ENCODE measurements around the gene CECR2. TPM values are rescaled to one million over a fixed set of nuclear protein-coding genes. Genes with fewer than 3 reads are reported as not detected.

Gene CECR2
- 0.05 to 0.16 TPM (median 0.08 TPM) in 5 replicates for total RNA-seq (2022; extraction: Qiagen RNA extraction; ENCODE audit: low read depth)

DNA sequence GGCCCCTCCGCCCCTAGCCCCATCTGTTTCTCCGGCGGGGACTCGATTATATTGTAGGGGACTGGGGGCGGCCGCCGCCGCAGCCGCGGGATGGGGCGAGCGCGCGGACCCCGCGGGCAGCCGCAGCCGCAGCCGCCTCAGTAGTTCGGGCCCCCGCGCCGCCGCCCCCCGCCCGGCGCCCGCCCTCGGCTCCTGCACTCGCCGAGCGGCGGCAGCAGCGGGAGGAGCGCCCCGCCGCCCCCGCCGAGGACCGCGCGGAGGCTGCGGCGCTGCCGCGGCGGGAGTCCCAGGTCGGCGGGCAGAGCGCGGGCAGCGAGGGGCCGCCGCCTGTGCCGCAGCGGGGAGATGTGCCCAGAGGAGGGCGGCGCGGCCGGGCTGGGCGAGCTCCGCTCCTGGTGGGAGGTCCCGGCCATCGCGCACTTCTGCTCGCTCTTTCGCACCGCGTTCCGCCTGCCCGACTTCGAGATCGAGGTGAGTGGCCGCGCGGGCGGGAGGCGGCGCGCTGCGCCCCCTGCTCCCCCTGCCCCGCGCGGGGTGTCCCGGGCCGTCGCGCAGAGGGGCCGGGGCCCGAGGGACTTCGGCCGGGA lies at the start of gene CECR2:
Gene CECR2, plus strand, starts transcription at position 22 of the 587 bp plus-strand sequence. Its CDS starts 324 bp downstream, at position 346.

DNA sequence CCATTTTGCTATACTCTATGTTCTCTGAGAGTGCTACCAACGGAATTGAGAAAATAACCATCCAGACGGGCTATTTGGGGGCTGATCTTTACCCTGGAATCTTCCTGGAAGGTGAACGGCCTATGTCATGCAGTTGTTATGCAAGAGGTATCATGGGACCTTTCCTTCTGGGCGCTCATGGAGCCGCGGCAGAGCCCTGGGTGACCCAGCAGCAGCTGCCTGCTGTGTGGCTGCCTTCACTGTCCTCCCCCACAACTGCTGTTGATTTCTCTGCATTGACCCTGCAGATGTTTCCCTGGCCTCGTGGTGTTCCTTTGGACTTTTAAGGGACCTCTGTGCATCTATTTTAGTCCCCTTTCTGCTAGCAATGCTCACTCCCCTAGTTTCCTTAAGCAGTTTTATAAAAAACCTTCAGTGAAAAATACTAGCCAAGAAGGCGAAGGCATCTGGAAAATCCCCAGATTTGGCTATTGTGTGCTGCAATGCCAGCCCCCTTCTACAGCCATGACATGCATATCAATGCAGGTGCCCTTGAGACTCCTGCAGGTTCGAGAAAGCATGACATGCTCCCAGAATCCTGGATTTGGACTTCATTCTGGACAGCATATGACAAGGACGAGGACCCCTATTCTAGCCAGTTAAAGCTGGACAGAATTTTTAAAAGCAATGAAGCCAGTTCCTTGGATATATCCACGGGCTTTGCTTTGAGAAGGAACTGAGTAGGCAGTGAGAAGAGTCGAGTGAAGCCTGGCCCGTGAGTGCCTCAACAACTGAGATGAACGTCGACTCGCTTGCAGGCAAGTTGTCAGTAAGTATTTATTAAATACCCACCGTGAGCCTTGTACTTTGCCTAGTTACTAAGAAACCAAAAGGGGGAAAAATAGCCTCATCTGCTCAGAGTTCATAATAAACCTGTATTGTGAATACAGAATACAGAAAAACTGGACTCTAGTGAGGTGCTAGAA lies 193.9 kb downstream of the CECR2 start, which contains the start of gene SLC25A18:
Gene SLC25A18, plus strand, starts transcription at position 593 of the 965 bp plus-strand sequence. CDS start 16,447 bp downstream, outside the sequence.

Other genes starting within 250 kb of the CECR2 start
- gene TMEM121B, start 248.1 kb upstream of the CECR2 start, total RNA-seq (2022; extraction: Qiagen RNA extraction; ENCODE audit: low read depth) = 0.09 to 0.20 TPM (median 0.18 TPM) in 5 replicates
- gene HDHD5, start 210.2 kb upstream of the CECR2 start, total RNA-seq (2022; extraction: Qiagen RNA extraction; ENCODE audit: low read depth) = 31.4 to 42.6 TPM (median 40.6 TPM) in 5 replicates
- not detected in 5 replicates for gene ADA2, start 150.0 kb upstream of the CECR2 start, total RNA-seq (2022; extraction: Qiagen RNA extraction; ENCODE audit: low read depth)
- gene SLC25A18, start 194.0 kb downstream of the CECR2 start, total RNA-seq (2022; extraction: Qiagen RNA extraction; ENCODE audit: low read depth) = 0.06 TPM in 1 of 5 replicates, not detected in the others

Measured in A549 treated with RU486 at 1 μM for 4 hours (cell line).